Measurements from ENCODE around the gene KCNC1.

DNA sequence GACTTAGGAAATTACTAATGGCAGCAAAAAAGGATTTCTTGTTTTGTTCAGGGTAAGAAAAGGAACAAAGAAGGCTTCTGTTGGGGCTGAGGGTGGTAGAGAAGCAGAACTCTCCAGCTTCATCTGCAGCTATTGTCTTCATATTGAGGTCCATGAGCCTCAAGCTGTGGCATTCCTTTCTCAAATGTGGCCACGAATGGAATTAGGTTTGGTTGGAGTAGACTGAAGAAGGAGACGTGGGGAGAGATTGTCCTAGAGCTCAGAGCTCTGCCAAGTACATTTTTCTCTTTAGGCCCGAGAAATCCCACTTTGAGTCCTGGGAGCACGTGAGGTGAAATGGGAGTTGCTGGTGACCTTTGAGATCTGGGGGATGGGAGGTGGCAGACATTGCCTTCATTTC, 41.0 kb upstream of the KCNC1 start:
- no peak for TF ChIP-seq POLR2AphosphoS5 (IDR thresholded peaks at IDR 0.05; ENCODE audit: low read depth, low read length)
- no peak for TF ChIP-seq SIN3A (IDR thresholded peaks at IDR 0.05; ENCODE audit: borderline replicate concordance, insufficient read depth, low read length)
- TF ChIP-seq TAF1 (IDR thresholded peaks at IDR 0.05; ENCODE audit: borderline replicate concordance, insufficient read depth, low read length) = no peak
- TF ChIP-seq, protein P1, sequence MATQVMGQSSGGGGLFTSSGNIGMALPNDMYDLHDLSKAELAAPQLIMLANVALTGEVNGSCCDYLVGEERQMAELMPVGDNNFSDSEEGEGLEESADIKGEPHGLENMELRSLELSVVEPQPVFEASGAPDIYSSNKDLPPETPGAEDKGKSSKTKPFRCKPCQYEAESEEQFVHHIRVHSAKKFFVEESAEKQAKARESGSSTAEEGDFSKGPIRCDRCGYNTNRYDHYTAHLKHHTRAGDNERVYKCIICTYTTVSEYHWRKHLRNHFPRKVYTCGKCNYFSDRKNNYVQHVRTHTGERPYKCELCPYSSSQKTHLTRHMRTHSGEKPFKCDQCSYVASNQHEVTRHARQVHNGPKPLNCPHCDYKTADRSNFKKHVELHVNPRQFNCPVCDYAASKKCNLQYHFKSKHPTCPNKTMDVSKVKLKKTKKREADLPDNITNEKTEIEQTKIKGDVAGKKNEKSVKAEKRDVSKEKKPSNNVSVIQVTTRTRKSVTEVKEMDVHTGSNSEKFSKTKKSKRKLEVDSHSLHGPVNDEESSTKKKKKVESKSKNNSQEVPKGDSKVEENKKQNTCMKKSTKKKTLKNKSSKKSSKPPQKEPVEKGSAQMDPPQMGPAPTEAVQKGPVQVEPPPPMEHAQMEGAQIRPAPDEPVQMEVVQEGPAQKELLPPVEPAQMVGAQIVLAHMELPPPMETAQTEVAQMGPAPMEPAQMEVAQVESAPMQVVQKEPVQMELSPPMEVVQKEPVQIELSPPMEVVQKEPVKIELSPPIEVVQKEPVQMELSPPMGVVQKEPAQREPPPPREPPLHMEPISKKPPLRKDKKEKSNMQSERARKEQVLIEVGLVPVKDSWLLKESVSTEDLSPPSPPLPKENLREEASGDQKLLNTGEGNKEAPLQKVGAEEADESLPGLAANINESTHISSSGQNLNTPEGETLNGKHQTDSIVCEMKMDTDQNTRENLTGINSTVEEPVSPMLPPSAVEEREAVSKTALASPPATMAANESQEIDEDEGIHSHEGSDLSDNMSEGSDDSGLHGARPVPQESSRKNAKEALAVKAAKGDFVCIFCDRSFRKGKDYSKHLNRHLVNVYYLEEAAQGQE (IDR thresholded peaks at IDR 0.05; ENCODE audit: insufficient read depth in 1 of 2, low read depth in 2 of 2, low read length in 2 of 2) = no peak
